ENCODE results near the gene DNAH2. TPM values are rescaled to one million over a fixed set of nuclear protein-coding genes. Genes with fewer than 3 reads are reported as not detected.

DNAH2 gene
- total and polyA plus RNA-seq, 9 of the 15 experiments (the other 6 are each of a cell fraction or from before 2014, with no cell fraction given): 0.03 TPM; not detected in 8

DNA sequence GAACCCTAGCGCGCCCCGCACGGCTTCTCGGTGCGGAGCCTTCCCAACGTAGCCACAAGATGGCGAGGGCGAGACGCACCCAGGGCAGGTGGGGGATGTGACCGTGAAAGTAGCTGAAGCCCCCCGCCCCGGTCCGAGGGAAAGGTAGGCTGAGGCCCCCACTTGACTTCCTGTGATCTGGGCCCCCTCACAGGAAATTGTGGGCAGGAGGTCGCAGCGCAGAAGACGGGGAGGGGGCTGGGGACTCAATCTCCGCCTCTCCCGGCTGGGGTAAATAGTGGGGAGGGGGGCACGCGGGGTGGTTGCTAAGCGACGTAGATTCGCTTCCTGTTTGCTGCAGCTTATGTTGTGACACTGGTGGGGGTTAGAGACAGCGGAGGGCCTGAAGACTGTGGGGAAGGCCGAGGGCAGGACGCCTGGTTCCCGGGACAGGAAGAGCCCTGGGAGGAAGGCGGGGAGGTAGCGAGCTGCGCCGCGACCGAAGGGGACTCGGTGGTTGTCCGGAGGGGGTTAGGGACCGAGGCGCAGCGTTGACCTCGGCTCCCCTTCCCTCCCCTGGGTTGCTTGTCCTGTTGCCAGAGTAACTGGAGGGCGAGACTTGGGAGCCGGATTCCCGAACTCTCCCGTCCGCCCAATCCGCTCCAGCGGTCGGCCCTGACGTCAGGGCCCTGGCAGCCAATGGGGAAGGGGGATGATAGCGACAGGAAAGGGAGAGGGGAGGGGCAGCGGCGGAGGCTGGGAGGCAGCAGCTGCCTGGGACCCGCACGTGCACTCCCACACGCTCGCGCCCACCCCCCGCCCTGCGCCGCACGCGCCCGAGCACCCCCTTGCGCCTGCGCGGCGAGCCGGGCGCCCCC, 117.6 kb downstream of the DNAH2 start (continued):
- TF ChIP-seq, protein P1, sequence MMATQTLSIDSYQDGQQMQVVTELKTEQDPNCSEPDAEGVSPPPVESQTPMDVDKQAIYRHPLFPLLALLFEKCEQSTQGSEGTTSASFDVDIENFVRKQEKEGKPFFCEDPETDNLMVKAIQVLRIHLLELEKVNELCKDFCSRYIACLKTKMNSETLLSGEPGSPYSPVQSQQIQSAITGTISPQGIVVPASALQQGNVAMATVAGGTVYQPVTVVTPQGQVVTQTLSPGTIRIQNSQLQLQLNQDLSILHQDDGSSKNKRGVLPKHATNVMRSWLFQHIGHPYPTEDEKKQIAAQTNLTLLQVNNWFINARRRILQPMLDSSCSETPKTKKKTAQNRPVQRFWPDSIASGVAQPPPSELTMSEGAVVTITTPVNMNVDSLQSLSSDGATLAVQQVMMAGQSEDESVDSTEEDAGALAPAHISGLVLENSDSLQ (IDR thresholded peaks at IDR 0.05): peak; percentile 42; the same call in 1 of the 2 replicates
- TF ChIP-seq, protein P2, sequence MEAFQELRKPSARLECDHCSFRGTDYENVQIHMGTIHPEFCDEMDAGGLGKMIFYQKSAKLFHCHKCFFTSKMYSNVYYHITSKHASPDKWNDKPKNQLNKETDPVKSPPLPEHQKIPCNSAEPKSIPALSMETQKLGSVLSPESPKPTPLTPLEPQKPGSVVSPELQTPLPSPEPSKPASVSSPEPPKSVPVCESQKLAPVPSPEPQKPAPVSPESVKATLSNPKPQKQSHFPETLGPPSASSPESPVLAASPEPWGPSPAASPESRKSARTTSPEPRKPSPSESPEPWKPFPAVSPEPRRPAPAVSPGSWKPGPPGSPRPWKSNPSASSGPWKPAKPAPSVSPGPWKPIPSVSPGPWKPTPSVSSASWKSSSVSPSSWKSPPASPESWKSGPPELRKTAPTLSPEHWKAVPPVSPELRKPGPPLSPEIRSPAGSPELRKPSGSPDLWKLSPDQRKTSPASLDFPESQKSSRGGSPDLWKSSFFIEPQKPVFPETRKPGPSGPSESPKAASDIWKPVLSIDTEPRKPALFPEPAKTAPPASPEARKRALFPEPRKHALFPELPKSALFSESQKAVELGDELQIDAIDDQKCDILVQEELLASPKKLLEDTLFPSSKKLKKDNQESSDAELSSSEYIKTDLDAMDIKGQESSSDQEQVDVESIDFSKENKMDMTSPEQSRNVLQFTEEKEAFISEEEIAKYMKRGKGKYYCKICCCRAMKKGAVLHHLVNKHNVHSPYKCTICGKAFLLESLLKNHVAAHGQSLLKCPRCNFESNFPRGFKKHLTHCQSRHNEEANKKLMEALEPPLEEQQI (IDR thresholded peaks at IDR 0.05): no peak
- TF ChIP-seq FOSL1 (tag; conservative IDR thresholded peaks at IDR 0.05) (no peak), SMC3 (conservative IDR thresholded peaks at IDR 0.05; ENCODE audit: insufficient read depth, low read depth, low read length) (peak; percentile 38; the same call in 1 of the 2 replicates), SP2 (IDR thresholded peaks at IDR 0.05; ENCODE audit: extremely low read depth, low read depth, low read length, poor library complexity, severe bottlenecking) (no peak), HCFC1 (IDR thresholded peaks at IDR 0.05; ENCODE audit: low read depth, low read length) (0 out of 2 replicates have a peak, but pooled peaks have one; percentile 24), TBP (optimal IDR thresholded peaks at IDR 0.05; ENCODE audit: low read depth, low read length) (no peak), STAT5A (IDR thresholded peaks at IDR 0.05; ENCODE audit: borderline replicate concordance, low read length) (no peak), ESRRB (CRISPR knock-in tag; IDR thresholded peaks at IDR 0.05; ENCODE audit: borderline replicate concordance) (no peak), NCOA2 (IDR thresholded peaks at IDR 0.05; ENCODE audit: partially characterized antibody in 2 of 2) (no peak), PHTF2 (CRISPR knock-in tag; IDR thresholded peaks at IDR 0.05) (no peak), HLTF (IDR thresholded peaks at IDR 0.05) (no peak), RAD21 (CRISPR knock-in tag; conservative IDR thresholded peaks at IDR 0.05 in 1 of 2, IDR thresholded peaks at IDR 0.05 in 1 of 2) (peak; percentile 43 to 77), NRF1 (conservative IDR thresholded peaks at IDR 0.05 in 1 of 2, IDR thresholded peaks at IDR 0.05 in 1 of 2) (peak; percentile 90), GABPB1 (CRISPR knock-in tag; IDR thresholded peaks at IDR 0.05) (peak; percentile 78), FOXP1 (CRISPR knock-in tag; IDR thresholded peaks at IDR 0.05) (0 out of 2 replicates have a peak, but pooled peaks have one; percentile 4), CXXC5 (CRISPR knock-in tag; IDR thresholded peaks at IDR 0.05) (peak; percentile 87)
- TF ChIP-seq, protein P3, sequence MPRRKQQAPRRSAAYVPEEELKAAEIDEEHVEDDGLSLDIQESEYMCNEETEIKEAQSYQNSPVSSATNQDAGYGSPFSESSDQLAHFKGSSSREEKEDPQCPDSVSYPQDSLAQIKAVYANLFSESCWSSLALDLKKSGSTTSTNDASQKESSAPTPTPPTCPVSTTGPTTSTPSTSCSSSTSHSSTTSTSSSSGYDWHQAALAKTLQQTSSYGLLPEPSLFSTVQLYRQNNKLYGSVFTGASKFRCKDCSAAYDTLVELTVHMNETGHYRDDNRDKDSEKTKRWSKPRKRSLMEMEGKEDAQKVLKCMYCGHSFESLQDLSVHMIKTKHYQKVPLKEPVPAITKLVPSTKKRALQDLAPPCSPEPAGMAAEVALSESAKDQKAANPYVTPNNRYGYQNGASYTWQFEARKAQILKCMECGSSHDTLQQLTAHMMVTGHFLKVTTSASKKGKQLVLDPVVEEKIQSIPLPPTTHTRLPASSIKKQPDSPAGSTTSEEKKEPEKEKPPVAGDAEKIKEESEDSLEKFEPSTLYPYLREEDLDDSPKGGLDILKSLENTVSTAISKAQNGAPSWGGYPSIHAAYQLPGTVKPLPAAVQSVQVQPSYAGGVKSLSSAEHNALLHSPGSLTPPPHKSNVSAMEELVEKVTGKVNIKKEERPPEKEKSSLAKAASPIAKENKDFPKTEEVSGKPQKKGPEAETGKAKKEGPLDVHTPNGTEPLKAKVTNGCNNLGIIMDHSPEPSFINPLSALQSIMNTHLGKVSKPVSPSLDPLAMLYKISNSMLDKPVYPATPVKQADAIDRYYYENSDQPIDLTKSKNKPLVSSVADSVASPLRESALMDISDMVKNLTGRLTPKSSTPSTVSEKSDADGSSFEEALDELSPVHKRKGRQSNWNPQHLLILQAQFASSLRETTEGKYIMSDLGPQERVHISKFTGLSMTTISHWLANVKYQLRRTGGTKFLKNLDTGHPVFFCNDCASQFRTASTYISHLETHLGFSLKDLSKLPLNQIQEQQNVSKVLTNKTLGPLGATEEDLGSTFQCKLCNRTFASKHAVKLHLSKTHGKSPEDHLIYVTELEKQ (CRISPR knock-in tag; IDR thresholded peaks at IDR 0.05): no peak

Data from K562 (cell line).